Astrocyte (in vitro differentiated cells and primary cell): ENCODE results near the gene HIPK1.

Experiments used
- EZH2 ChIP-seq: IDR thresholded peaks from 2 replicates; pipeline ENCODE4 v1.6.1; 2012; ENCODE audit warnings: mild to moderate bottlenecking, low read length, inconsistent platforms; ENCODE audit not compliant: insufficient read depth
- TF ChIP-seq, protein P1 (sequence below): IDR thresholded peaks from 2 replicates; pipeline ENCODE4 v1.5.1; 2011; ENCODE audit warnings: low read depth, mild to moderate bottlenecking, inconsistent platforms, low read length, moderate library complexity; ENCODE audit not compliant: insufficient read depth

DNA sequence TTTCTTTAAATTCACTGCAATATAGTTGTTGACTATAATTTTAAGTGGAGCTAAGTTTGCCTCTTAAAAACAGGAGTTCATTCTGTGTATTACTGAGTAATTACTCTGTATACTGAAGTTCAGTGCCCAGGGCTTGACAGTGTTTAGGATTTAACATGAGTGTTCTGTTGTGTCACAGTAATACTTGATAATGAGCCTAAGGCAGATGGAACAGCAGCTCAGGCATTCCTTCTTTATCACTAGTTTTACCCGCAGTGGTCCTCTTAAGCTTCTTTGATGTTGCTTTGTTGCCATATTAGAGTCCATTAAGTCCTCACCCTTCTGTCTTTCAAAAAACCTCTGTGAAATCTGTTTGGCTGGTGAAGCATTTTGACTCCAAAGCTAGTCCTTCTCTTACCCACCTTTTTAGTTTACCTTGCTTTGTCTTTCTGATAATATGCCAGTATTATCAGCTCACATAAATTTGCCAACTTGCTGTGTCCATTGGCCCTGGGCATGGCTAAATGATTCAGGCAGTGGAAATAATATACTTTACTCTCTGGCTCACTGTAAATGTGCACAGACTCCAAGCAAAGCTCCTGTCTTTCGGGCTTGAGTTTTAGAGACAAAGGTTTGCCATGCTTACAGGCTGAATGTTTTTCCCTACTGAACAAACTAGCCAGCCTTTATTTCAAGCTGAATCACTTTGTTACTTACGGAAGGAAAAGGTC lies 17.7 kb downstream of the HIPK1 start:
- TF ChIP-seq, protein P1, sequence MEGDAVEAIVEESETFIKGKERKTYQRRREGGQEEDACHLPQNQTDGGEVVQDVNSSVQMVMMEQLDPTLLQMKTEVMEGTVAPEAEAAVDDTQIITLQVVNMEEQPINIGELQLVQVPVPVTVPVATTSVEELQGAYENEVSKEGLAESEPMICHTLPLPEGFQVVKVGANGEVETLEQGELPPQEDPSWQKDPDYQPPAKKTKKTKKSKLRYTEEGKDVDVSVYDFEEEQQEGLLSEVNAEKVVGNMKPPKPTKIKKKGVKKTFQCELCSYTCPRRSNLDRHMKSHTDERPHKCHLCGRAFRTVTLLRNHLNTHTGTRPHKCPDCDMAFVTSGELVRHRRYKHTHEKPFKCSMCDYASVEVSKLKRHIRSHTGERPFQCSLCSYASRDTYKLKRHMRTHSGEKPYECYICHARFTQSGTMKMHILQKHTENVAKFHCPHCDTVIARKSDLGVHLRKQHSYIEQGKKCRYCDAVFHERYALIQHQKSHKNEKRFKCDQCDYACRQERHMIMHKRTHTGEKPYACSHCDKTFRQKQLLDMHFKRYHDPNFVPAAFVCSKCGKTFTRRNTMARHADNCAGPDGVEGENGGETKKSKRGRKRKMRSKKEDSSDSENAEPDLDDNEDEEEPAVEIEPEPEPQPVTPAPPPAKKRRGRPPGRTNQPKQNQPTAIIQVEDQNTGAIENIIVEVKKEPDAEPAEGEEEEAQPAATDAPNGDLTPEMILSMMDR: no peak
- TF ChIP-seq EZH2: no peak
